MG63 (cell line): ENCODE results near the gene ACADL. TPM values are rescaled to one million over a fixed set of nuclear protein-coding genes. Genes with fewer than 3 reads are reported as not detected.
A peak's percentile ranks its signal among the peaks of the same experiment; 100 is the strongest.

Source experiments
- DNase-seq: peaks from one replicate; pipeline ENCODE4 v3.0.0-alpha.2; 2020
- H3K27me3 ChIP-seq: fragments of 250-450 bp; sonication (Bioruptor Pico); 2 replicates; pipeline ENCODE4 v1.5.1; 2020; ENCODE audit warnings: mild to moderate bottlenecking, moderate library complexity
- H3K36me3 ChIP-seq: fragments of 250-450 bp; sonication (Bioruptor Pico); 2 replicates; pipeline ENCODE4 v1.5.1; 2020; ENCODE audit warnings: mild to moderate bottlenecking, moderate library complexity
- H3K4me3 ChIP-seq: fragments of 250-450 bp; sonication (Bioruptor Pico); 2 replicates; pipeline ENCODE4 v1.5.1; 2020; ENCODE audit warnings: mild to moderate bottlenecking, moderate library complexity
- H3K9me3 ChIP-seq: fragments of 250-450 bp; sonication (Bioruptor Pico); 2 replicates; pipeline ENCODE4 v1.5.1; 2020; ENCODE audit warnings: mild to moderate bottlenecking, moderate library complexity
- total RNA-seq: library from RNA; depleted of rRNA; stranded (reverse); fragments of >200 nt; shearing (Covaris generic); gene quantifications from 2 replicates; pipeline ENCODE4 v1.2.3, GENCODE V29; 2014; ENCODE audit warnings: low replicate concordance; rRNA removed

ACADL gene
- not detected in 2 replicates for total RNA-seq

- peak; percentile 62 for DNase-seq
- Histone ChIP-seq H3K27me3 (peaks cover 27% of the 10 kb centered on the region), H3K9me3 (no peaks in the 10 kb centered on the region), H3K36me3 (no peaks in the 10 kb centered on the region), H3K4me3 (peak within 1 kb of the TSS; percentile 47)
These were observed at the start of gene ACADL for GRCh38 chr2:210224941-210225672. Gene ACADL (minus strand): TSS chr2:210225447. CDS start chr2:210225263, 184 bp downstream.

DNA sequence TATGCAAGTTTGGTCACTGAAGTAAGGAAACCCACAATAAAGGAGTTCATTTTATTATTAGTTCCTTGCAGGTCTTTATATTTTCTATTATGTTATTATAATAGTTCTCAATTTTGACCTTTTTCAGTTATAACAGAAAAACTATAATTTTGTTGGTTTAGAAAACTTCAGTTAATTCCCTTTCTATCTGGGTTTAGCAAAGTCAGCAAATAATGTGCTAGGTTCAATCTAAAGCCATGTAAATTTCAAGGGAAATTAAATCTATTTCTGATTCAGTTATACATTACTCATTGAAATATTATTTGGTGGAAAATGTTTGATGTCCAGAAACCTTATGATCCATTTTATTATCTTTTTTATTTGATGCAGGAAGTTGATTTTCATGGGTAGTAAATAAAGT lies 46.1 kb upstream of the ACADL start:
- H3K9me3 ChIP-seq: no peaks in the 10 kb centered on the region
- H3K27me3 ChIP-seq: no peaks in the 10 kb centered on the region
- DNase-seq: no peak
- no peak overlapping the region for H3K4me3 ChIP-seq
- no peaks in the 10 kb centered on the region for H3K36me3 ChIP-seq

- no peaks in the 10 kb centered on the region for H3K36me3 ChIP-seq
- H3K27me3 ChIP-seq: no peaks in the 10 kb centered on the region
- no peak for DNase-seq
- H3K9me3 ChIP-seq: no peaks in the 10 kb centered on the region
- H3K4me3 ChIP-seq: no peak overlapping the region
These were observed 43.9 kb upstream of the ACADL start for GRCh38 chr2:210269148-210269547.

DNA sequence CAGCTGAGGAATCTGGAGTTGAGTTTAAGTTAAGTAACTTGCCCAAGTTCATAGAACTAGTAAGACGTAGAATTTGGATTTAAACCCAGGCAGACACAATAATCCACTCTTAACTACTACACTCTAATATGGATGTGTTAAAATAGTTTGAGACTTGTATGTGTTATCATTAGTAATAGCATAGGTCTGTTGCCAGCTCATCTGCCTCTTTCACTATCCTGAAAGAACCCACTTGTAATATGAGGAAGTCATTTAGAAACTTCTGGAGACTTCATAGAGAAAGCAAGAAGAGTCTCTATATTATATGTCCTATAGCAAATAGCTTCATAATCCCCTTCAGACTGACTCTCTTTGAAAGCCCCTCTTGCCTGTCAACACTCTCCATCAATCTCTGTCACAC lies 43.0 kb upstream of the ACADL start:
- Histone ChIP-seq H3K4me3 (no peak overlapping the region), H3K36me3 (no peaks in the 10 kb centered on the region), H3K9me3 (no peaks in the 10 kb centered on the region), H3K27me3 (no peaks in the 10 kb centered on the region)
- no peak for DNase-seq

DNA sequence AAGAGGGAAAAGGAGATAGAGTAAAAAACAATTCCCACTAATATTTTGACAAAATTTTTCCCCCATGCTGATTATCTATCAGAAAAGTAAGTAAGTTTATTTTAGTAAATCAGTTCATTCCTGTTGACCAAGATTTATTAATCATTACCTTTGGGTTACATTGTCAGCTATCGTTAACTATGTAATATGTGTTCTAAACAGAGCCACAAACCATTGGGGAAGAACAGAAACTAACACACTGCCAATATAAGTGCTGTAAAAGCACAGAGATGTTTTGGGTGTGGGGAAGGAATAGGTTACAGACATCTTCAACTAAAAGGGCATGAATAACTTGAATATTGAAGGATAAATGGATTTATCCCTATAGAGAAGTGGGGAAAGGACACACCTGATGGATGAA lies 42.5 kb upstream of the ACADL start:
- DNase-seq: no peak
- Histone ChIP-seq H3K9me3 (no peaks in the 10 kb centered on the region), H3K27me3 (no peaks in the 10 kb centered on the region), H3K36me3 (no peaks in the 10 kb centered on the region), H3K4me3 (no peak overlapping the region)

DNA sequence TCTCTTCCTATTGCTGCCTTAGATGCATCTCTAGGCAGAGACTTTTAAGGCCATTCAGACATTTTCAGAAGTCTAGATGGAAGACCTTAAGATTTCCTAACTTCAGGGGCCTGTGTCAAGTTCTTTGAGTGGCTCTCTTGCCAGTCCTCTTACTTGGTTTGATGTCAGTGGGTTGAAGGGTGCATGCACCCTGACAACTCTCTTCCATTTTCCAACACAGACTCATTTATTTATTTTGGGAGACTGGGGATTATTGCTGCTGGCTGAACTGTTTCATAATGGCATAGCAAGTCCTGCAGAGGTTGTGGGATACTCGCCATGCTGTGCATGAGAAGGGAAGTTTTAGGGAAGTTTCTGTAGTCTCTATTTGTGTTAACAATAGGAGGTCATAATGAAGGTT lies 39.0 kb upstream of the ACADL start:
- Histone ChIP-seq H3K36me3 (no peaks in the 10 kb centered on the region), H3K9me3 (no peaks in the 10 kb centered on the region), H3K27me3 (no peaks in the 10 kb centered on the region), H3K4me3 (no peak overlapping the region)
- no peak for DNase-seq

DNA sequence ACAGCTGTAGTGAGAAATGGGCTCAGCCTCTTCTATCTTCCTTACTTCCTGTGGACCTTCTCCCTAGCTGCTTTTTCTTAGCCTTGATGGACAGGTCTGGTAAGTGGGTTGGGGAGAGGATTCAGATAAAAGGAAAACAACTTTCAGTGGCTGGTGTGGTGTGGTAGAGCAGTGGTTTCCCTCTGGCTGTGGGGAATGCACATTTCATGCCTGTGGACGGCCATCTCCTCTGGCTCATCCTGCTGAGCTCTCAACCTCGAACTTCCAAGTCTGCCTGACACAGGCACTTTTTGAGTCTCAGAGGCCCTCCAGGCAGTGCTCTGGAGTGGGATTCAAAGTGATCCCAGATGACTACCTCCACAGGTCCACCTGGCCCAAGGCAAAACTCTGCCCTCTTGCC lies 38.6 kb upstream of the ACADL start:
- Histone ChIP-seq H3K27me3 (no peaks in the 10 kb centered on the region), H3K4me3 (no peak overlapping the region), H3K9me3 (no peaks in the 10 kb centered on the region), H3K36me3 (no peaks in the 10 kb centered on the region)
- DNase-seq: no peak

GRCh38 chr2:210262036-210262435 lies 36.8 kb upstream of the ACADL start:
- Histone ChIP-seq H3K9me3 (no peaks in the 10 kb centered on the region), H3K27me3 (no peaks in the 10 kb centered on the region), H3K4me3 (no peak overlapping the region), H3K36me3 (no peaks in the 10 kb centered on the region)
- DNase-seq: no peak

GRCh38 chr2:210259687-210260086 lies 34.4 kb upstream of the ACADL start:
- no peaks in the 10 kb centered on the region for H3K27me3 ChIP-seq
- no peaks in the 10 kb centered on the region for H3K9me3 ChIP-seq
- H3K36me3 ChIP-seq: no peaks in the 10 kb centered on the region
- no peak overlapping the region for H3K4me3 ChIP-seq
- DNase-seq: no peak

DNA sequence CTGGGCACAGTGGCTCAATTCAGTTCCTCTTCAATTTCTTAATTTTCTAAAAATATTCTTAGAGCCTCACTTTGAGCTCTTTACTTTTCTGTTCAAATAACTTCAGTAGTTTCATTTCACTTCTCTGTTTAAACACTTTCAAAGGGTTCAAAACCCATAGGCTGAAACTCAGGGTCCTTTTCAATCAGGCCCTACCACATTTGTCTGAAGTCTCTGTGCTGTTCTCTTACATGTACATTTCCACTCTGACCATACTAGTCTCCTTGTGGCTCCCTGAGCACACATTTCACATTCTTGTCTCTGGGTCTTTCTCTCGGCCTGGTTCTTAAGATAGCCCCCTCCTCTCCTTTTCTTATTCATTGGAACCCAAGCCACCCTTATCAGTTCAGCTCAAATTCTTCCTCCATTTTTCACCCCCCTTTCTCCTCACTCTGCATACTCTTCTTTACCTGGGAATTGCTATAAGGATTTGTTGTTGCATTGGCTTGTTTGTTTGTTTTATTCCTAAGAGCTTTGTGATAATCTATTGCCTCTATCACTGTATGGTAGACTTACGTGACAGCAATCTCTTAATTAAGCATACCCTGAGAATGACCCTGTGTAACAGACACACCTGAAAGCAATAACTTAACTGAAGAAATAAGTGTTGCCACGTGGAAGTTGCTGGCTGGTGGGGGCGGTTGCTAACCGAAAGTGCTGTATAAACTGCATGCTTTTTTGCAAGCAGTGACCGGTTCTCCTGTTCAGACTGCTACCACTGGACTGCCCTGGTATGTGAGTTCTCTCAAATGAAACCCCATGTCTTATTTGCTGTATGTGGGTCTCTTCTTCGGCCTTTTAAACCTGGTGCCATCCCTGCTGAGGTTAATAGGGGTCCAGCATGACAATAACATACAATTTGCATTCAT lies 27.7 kb upstream of the ACADL start:
- no peaks in the 10 kb centered on the region for H3K9me3 ChIP-seq
- no peak for DNase-seq
- H3K36me3 ChIP-seq: no peaks in the 10 kb centered on the region
- H3K4me3 ChIP-seq: no peak overlapping the region
- H3K27me3 ChIP-seq: no peaks in the 10 kb centered on the region

DNA sequence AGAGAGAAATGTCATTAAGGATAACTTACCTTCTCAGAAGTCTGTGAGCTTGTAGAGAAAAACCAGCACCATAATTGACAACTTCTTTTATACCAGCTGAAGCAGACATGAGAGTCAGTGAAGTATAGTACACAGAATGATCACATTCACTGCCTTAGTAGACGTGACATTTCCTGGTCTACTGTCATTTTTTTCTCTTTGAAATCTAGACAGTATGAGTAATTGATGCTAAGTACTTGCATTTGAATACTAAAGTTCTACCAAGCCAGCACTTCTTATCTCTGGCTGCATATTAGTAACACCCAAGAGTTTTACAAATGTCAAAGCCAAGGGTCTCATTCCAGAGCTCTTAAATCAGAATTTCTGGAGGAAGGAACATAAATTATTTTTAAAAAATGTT lies 25.4 kb upstream of the ACADL start:
- no peak for DNase-seq
- H3K36me3 ChIP-seq: no peaks in the 10 kb centered on the region
- no peaks in the 10 kb centered on the region for H3K27me3 ChIP-seq
- no peak overlapping the region for H3K4me3 ChIP-seq
- no peaks in the 10 kb centered on the region for H3K9me3 ChIP-seq

GRCh38 chr2:210233487-210233886 lies 8.2 kb upstream of the ACADL start:
- H3K36me3 ChIP-seq: no peaks in the 10 kb centered on the region
- DNase-seq: no peak
- H3K4me3 ChIP-seq: no peak overlapping the region
- H3K27me3 ChIP-seq: no peaks in the 10 kb centered on the region
- no peaks in the 10 kb centered on the region for H3K9me3 ChIP-seq

DNA sequence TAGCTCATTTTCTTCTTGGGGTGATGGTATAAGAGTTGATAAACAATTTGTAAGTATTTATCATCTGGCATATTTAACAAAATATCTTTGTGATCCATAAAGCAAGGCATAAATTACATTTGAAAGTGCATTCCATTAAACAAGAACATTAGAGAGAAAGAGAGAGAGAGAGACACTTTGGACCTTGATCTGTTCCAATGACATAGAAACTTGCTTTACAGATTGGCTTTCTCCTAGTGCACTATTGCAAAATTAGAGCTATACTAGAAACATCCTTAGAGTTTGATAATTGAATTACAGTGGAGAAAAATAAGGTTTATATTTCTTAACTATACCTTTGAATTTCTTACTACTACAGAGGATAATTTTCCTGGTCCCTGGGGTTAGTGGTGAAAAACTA lies 5.7 kb upstream of the ACADL start:
- DNase-seq: no peak
- Histone ChIP-seq H3K4me3 (no peak overlapping the region), H3K27me3 (peaks cover 7% of the 10 kb centered on the region; the same call in 1 of the 2 replicates), H3K36me3 (no peaks in the 10 kb centered on the region), H3K9me3 (no peaks in the 10 kb centered on the region)

- peaks cover 12% of the 10 kb centered on the region for H3K27me3 ChIP-seq
- no peaks in the 10 kb centered on the region for H3K9me3 ChIP-seq
- no peak for DNase-seq
- no peaks in the 10 kb centered on the region for H3K36me3 ChIP-seq
- H3K4me3 ChIP-seq: no peak overlapping the region
These were observed 5.3 kb upstream of the ACADL start for GRCh38 chr2:210230518-210230917.

- Histone ChIP-seq H3K9me3 (no peaks in the 10 kb centered on the region), H3K4me3 (no peak overlapping the region), H3K27me3 (peaks cover 23% of the 10 kb centered on the region), H3K36me3 (no peaks in the 10 kb centered on the region)
- no peak for DNase-seq
These were observed 3.3 kb upstream of the ACADL start for GRCh38 chr2:210228586-210228985.

- Histone ChIP-seq H3K4me3 (no peak overlapping the region), H3K9me3 (no peaks in the 10 kb centered on the region), H3K27me3 (peaks cover 23% of the 10 kb centered on the region), H3K36me3 (no peaks in the 10 kb centered on the region)
- DNase-seq: no peak
These were observed 2.2 kb upstream of the ACADL start for GRCh38 chr2:210227290-210228088.

GRCh38 chr2:210226223-210226622 lies 976 bp upstream of the ACADL start:
- no peak for DNase-seq
- no peaks in the 10 kb centered on the region for H3K9me3 ChIP-seq
- H3K4me3 ChIP-seq: no peak overlapping the region
- no peaks in the 10 kb centered on the region for H3K36me3 ChIP-seq
- H3K27me3 ChIP-seq: peaks cover 23% of the 10 kb centered on the region
